Heart right ventricle (tissue), 16 donors: ENCODE measurements around the gene LHFPL3. TPM values are rescaled to one million over a fixed set of nuclear protein-coding genes. Genes with fewer than 3 reads are reported as not detected.

Source experiments
- ATAC-seq, 8 donors: fragments of 200-7000 bp; cut with Tn5 transposase; one replicate each; pipeline ENCODE4 v1.9.1; 2020; ENCODE audit warnings: mild to moderate bottlenecking in 8 of 8, moderate library complexity in 8 of 8, moderate number of reproducible peaks in 1 of 8
- DNase-seq, 2 donors: peaks; one replicate each; pipeline ENCODE4 v3.0.0-alpha.2; 2020
- H3K27ac ChIP-seq, 10 donors: fragments of 200-600 bp; sonication (generic) in 2 of 10; one replicate each; pipeline versions ENCODE4 v1.5.0 to v1.8.0; 2020 to 2022; ENCODE audit warnings: mild to moderate bottlenecking in 3 of 10
- H3K27me3 ChIP-seq, 7 donors: fragments of 200-600 bp; one replicate each; pipeline ENCODE4 v1.8.0; 2021 to 2022; ENCODE audit warnings: mild to moderate bottlenecking in 2 of 7
- H3K36me3 ChIP-seq, 9 donors: fragments of 200-600 bp; sonication (generic) in 1 of 9; one replicate each; pipeline versions ENCODE4 v1.5.0 to v1.8.0; 2020 to 2022; ENCODE audit warnings: mild to moderate bottlenecking in 2 of 9
- H3K4me1 ChIP-seq, 9 donors: fragments of 200-600 bp; sonication (generic) in 1 of 9; one replicate each; pipeline versions ENCODE4 v1.5.0 to v1.8.0; 2020 to 2022; ENCODE audit warnings: mild to moderate bottlenecking in 4 of 9
- H3K4me3 ChIP-seq, 10 donors: fragments of 200-600 bp; sonication (generic) in 2 of 10; one replicate each; pipeline versions ENCODE4 v1.5.0 to v1.8.0; 2020 to 2022; ENCODE audit warnings: mild to moderate bottlenecking in 7 of 10, moderate library complexity in 2 of 10
- H3K9me3 ChIP-seq, 11 donors: fragments of 200-600 bp in 10 of 11; sonication (generic) in 2 of 11; one replicate each; pipeline versions ENCODE4 v1.5.0 to v1.8.0; 2013 to 2022; ENCODE audit warnings: mild to moderate bottlenecking in 2 of 11, control low read depth in 1 of 11, moderate library complexity in 1 of 11
- WGBS, 2 donors: extraction: QIAGEN DNeasy Blood & Tissue Kit; methylation state at CpG; one replicate each; pipeline ENCODE4 v1.1.7; 2013; ENCODE audit warnings: inconsistent platforms in 1 of 2; 5-methylcytosine and 5-hydroxymethylcytosine counted together
- intact Hi-C, 10 donors: fragments of 100-400 bp; cut with DNase I; formaldehyde crosslinking; loops; one replicate each; pipeline versions ENCODE4 v1.11.1 to v1.14.2; 2022
- polyA plus RNA-seq, 2 donors: library from polyadenylated mRNA; stranded (reverse); fragments of 200-250 nt; gene quantifications; one replicate each; pipeline ENCODE4 v1.2.3, GENCODE V29; 2013
- total RNA-seq, 10 donors: library from RNA; stranded (reverse); fragmentation: NEBNext Ultra II Directional in 3 of 10; extraction: Animal tissue kit (Norgen Biotek cat#: 25700) in 3 of 10; gene quantifications; one replicate each; pipeline versions ENCODE4 v1.2.1 to v1.2.4, GENCODE V29; 2021 to 2023
- TF ChIP-seq, protein P1 (sequence below), 9 donors: fragments of 200-600 bp; sonication (generic) in 2 of 9; IDR thresholded peaks; one replicate each; pipeline versions ENCODE4 v1.5.0 to v1.8.0; 2021 to 2022; ENCODE audit warnings: antibody characterized with exemption in 9 of 9, mild to moderate bottlenecking in 5 of 9, moderate library complexity in 1 of 9
- donor health status: Arrhythmogenic right ventricular cardiomyopathy.
- donor health status: ischemic (EF 13 %, LVEDD 7.1; RV severe dilation, severe dysfunction).
- donor health status: healthy with polysubstance abuse.
- donor health status: DM: no; HTN: yes; CAD: no.
- donor health status: DM: no; HTN: no; CAD: no.
- donor health status: ischemic (EF 25% LVEDD 6.9; RV normal size, moderate dysfunction).
- donor health status: ischemic (EF 25% LVEDD 5.7; RV mildly dilated, moderate dysfunction).
- donor health status: healthy.
- donor health status: DM: yes; HTN: yes; CAD: no.
- donor health status: Ischemic cardiomyopathy.
- donor health status: ischemic (EF 35%, LVEDD 5.7; RV mildly dilated, moderate dysfunction).
- donor health status: nonischemic (EF 11% LVEDD 7.7; RV severe dilation, severe dysfunction).
- donor health status: DM: yes; HTN: yes; CAD: no.
- donor health status: PGD.
- donor health status: ischemic (EF 29% LVEDD 5.4; RV normal size, mild dysfunction).
- donor health status: nonischemic (EF 23%, LVEDD 6.1; RV moderate dilation, normal function).

The LHFPL3 gene
- total and polyA plus RNA-seq, 12 donors: not detected

DNA sequence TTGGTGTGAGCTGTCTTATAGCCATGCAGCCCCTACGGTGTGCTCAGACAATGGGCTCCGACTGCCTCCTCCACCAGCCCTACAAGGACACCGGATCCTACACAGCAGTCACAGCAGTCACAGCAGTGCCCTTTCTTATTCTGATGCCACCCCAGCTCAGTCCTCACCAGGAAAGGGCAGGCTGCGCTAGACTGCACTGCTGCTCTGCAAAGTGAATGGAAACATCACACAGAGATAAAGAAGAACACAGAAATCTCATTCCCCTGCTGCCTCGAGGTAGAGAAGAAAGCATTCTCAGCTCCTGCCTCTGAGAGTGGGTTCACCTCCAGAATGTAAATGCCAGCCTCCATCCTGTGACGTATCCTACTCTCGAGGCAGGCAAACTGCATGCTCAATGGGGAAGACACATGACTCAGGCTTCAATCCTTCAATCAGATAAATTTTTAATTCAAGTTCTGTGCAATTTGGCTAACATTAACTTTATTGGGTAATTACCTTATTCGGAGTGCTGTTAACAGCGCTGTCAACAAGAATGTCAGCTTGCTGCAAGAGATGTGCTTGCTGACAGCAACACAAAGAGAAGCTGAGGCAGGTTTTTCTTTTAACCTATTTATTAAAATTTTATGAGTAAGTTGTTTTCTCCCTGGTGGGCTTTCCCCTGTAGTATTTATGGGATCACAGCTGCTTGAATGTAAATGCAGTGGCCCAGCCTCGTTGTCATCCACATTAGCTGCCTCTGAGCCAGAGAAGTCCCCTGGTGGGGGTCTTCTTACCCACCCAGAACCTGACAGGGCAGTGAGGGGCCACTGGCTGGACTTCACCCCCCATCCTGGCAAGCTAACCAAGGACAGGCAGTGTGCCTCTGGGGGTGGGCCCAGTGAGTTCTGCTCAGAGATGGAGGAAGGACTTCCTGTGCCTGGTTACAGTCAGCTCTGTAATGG is 444.3 kb downstream of the LHFPL3 start:
- no peak overlapping the region for H3K27ac ChIP-seq
- DNase-seq (no peak), ATAC-seq (no peak)
- TF ChIP-seq, protein P1, sequence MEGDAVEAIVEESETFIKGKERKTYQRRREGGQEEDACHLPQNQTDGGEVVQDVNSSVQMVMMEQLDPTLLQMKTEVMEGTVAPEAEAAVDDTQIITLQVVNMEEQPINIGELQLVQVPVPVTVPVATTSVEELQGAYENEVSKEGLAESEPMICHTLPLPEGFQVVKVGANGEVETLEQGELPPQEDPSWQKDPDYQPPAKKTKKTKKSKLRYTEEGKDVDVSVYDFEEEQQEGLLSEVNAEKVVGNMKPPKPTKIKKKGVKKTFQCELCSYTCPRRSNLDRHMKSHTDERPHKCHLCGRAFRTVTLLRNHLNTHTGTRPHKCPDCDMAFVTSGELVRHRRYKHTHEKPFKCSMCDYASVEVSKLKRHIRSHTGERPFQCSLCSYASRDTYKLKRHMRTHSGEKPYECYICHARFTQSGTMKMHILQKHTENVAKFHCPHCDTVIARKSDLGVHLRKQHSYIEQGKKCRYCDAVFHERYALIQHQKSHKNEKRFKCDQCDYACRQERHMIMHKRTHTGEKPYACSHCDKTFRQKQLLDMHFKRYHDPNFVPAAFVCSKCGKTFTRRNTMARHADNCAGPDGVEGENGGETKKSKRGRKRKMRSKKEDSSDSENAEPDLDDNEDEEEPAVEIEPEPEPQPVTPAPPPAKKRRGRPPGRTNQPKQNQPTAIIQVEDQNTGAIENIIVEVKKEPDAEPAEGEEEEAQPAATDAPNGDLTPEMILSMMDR (IDR thresholded peaks at IDR 0.05): no peak
- no peaks in the 10 kb centered on the region for H3K4me1 ChIP-seq
- no peaks in the 10 kb centered on the region for H3K9me3 ChIP-seq
- intact Hi-C loops: no loop called here
- no peak overlapping the region for H3K4me3 ChIP-seq
- 32 to 36% methylated on average over 10 of the region's 10 CpGs for WGBS, 2 donors
- peaks cover 0 to 5% (median 0%) of the 10 kb centered on the region in 7 donors for H3K27me3 ChIP-seq
- H3K36me3 ChIP-seq: no peaks in the 10 kb centered on the region

DNA sequence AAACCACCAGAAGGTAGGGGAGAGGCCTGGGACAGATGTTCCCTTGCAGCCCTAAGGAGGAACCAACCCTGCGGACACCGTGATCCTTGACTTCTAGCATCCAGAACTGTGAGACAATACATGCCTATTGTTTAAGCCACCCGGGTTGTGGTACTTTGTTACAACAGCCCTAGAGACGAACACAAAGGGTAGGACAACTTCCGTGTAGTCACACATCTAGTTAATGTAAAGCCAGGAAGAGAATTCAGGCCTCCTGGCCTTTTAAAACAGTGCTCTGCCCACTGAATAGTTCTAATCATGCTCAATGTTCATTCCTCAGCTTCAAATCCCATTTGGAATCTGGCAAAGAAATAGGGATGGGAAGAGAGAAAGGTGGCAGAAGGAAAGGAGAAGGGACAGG is 445.4 kb downstream of the LHFPL3 start:
- no peak for DNase-seq
- no peaks in the 10 kb centered on the region for H3K36me3 ChIP-seq
- no peak overlapping the region for H3K27ac ChIP-seq
- 85 to 94% methylated on average over 5 of the region's 5 CpGs for WGBS, 2 donors
- peaks cover 0 to 5% (median 0%) of the 10 kb centered on the region in 7 donors for H3K27me3 ChIP-seq
- intact Hi-C loops: no loop called here
- no peak overlapping the region for H3K4me3 ChIP-seq
- no peaks in the 10 kb centered on the region for H3K4me1 ChIP-seq
- ATAC-seq: no peak
- TF ChIP-seq, protein P1 (IDR thresholded peaks at IDR 0.05): no peak
- H3K9me3 ChIP-seq: no peaks in the 10 kb centered on the region

DNA sequence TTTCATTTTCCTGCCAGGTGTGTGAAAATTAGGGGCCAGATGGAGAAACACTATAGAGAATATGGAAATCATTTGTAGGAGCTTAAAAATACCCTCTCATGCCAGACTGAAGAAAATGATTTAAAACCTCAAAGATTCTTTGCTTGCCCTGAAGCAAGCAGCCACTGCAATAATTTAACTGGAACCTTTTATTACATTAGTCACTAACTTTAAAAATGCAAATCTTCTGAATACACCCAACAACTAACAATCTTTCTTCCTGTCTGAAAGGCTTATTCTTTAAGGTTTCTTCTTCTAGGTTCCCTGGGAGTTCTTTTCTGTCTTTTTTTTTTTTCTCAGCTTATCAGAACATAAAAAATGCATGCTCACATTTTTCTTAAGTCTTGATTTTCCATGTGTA is 447.1 kb downstream of the LHFPL3 start:
- intact Hi-C loops: no loop called here
- Histone ChIP-seq H3K4me3 (no peak overlapping the region), H3K36me3 (no peaks in the 10 kb centered on the region), H3K27ac (no peak overlapping the region), H3K27me3 (peaks cover 0 to 5% (median 0%) of the 10 kb centered on the region in 7 donors), H3K4me1 (no peaks in the 10 kb centered on the region), H3K9me3 (no peaks in the 10 kb centered on the region)
- DNase-seq (no peak), ATAC-seq (no peak)
- TF ChIP-seq, protein P1 (IDR thresholded peaks at IDR 0.05): no peak

DNA sequence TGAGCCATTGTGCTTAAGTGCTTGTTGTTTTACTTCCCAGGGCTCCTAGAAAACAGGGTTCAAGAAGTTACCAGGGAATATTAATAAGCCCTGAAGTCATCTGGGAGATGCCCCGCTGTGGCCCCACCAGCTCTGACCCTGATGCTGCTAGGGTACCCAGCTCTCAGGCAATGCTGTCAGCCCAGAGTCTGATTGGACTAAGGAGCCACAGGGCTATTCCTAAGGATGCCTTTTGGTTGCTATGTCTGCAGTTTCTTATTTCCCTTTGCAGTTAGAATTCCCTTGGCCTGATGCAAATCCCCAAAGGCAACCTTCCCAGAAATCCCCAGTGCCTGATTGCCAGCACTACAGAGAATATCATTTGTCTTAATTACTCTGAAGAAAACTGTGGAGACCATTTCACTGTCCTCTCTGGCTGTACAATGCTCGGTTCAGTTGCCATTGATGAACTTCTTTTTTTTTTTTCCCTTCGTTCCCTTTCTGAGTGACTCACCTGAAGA is 448.9 kb downstream of the LHFPL3 start:
- Histone ChIP-seq H3K4me3 (no peak overlapping the region), H3K36me3 (no peaks in the 10 kb centered on the region), H3K9me3 (peaks cover 0 to 3% (median 0%) of the 10 kb centered on the region in 11 donors), H3K27me3 (peaks cover 0 to 12% (median 0%) of the 10 kb centered on the region in 7 donors), H3K4me1 (no peaks in the 10 kb centered on the region), H3K27ac (no peak overlapping the region)
- intact Hi-C loops: no loop called here
- DNase-seq (no peak), ATAC-seq (no peak)
- TF ChIP-seq, protein P1 (IDR thresholded peaks at IDR 0.05): no peak
- 55 to 59% methylated on average over 3 of the region's 3 CpGs for WGBS, 2 donors
